Retinal pigment epithelial cell (primary cell): ENCODE measurements around the gene ZAR1L.

Experiments
- DNase-seq: peaks from one replicate; pipeline ENCODE4 v3.0.0-alpha.2; 2010; ENCODE audit warnings: low read depth
- H3K4me3 ChIP-seq: 2 replicates; pipeline ENCODE4 v1.5.1; 2011; ENCODE audit warnings: mild to moderate bottlenecking, low read length, control low read depth, moderate library complexity
- CTCF ChIP-seq: conservative IDR thresholded peaks from 2 replicates; pipeline ENCODE4 v1.5.1; 2011; ENCODE audit warnings: low read depth, low read length, control low read depth, inconsistent platforms

ZAR1L gene

GRCh38 chr13:32265726-32266125 lies 49.4 kb downstream of the ZAR1L start:
- TF ChIP-seq CTCF, result no peak
- H3K4me3 ChIP-seq, result no peak overlapping the region
- DNase-seq, result no peak

GRCh38 chr13:32264407-32264806 lies 50.8 kb downstream of the ZAR1L start:
- TF ChIP-seq CTCF, result no peak
- H3K4me3 ChIP-seq, result no peak overlapping the region
- DNase-seq, result no peak

GRCh38 chr13:32262619-32263018 lies 52.5 kb downstream of the ZAR1L start:
- no peak for DNase-seq

GRCh38 chr13:32262165-32262564 lies 53.0 kb downstream of the ZAR1L start:
- H3K4me3 ChIP-seq, result no peak overlapping the region
- TF ChIP-seq CTCF, result no peak
- no peak for DNase-seq

More at GRCh38 chr13:32262619-32263018, 52.5 kb downstream of the ZAR1L start:
- H3K4me3 ChIP-seq, result no peak overlapping the region
- no peak for TF ChIP-seq CTCF

GRCh38 chr13:32261567-32261966 lies 53.6 kb downstream of the ZAR1L start:
- peak; percentile 55 for DNase-seq
- no peak for TF ChIP-seq CTCF
- no peak overlapping the region for H3K4me3 ChIP-seq

- no peak overlapping the region for H3K4me3 ChIP-seq
- no peak for DNase-seq
- TF ChIP-seq CTCF, result no peak
Observed at GRCh38 chr13:32259116-32259515, 56.0 kb downstream of the ZAR1L start.

- no peak overlapping the region for H3K4me3 ChIP-seq
Observed at GRCh38 chr13:32257649-32258048, 57.5 kb downstream of the ZAR1L start.

More at GRCh38 chr13:32257649-32258048, 57.5 kb downstream of the ZAR1L start:
- no peak for TF ChIP-seq CTCF
- no peak for DNase-seq
